ENCODE data around the gene SLC27A1.
"Not testable (repeated sequence)": the region's sequence is repeated elsewhere in the genome, so short reads cannot be mapped to it uniquely, and the experiment has no call there.

Gene SLC27A1

GRCh38 chr19:17467471-17468301 lies 2.6 kb upstream of the SLC27A1 start:
- H3K9ac ChIP-seq (ENCODE audit: low read length): peak overlapping the region; percentile 66
- no peaks in the 10 kb centered on the region for H3K9me3 ChIP-seq (ENCODE audit: control insufficient read depth, low read length)
- peaks cover 24% of the 10 kb centered on the region for H3K4me1 ChIP-seq (ENCODE audit: control insufficient read depth, insufficient read depth, low read length)
- H3K4me3 ChIP-seq (ENCODE audit: low read length): no peak overlapping the region
- H3K27me3 ChIP-seq (ENCODE audit: control insufficient read depth, insufficient read depth, low read length): no peaks in the 10 kb centered on the region
- H3K36me3 ChIP-seq (ENCODE audit: control insufficient read depth, insufficient read depth, low read length): no peaks in the 10 kb centered on the region

GRCh38 chr19:17468302-17469091 lies 1.8 kb upstream of the SLC27A1 start:
- H3K27me3 ChIP-seq (ENCODE audit: control insufficient read depth, insufficient read depth, low read length): no peaks in the 10 kb centered on the region
- H3K9ac ChIP-seq (ENCODE audit: low read length): peak overlapping the region; percentile 66
- no peaks in the 10 kb centered on the region for H3K9me3 ChIP-seq (ENCODE audit: control insufficient read depth, low read length)
- H3K4me1 ChIP-seq (ENCODE audit: control insufficient read depth, insufficient read depth, low read length): peaks cover 30% of the 10 kb centered on the region
- H3K36me3 ChIP-seq (ENCODE audit: control insufficient read depth, insufficient read depth, low read length): no peaks in the 10 kb centered on the region
- peak overlapping the region; percentile 71 for H3K4me3 ChIP-seq (ENCODE audit: low read length)

GRCh38 chr19:17469092-17469480 lies 1.2 kb upstream of the SLC27A1 start:
- H3K4me3 ChIP-seq (ENCODE audit: low read length): peak overlapping the region; percentile 71
- peak overlapping the region; percentile 66 for H3K9ac ChIP-seq (ENCODE audit: low read length)
- H3K4me1 ChIP-seq (ENCODE audit: control insufficient read depth, insufficient read depth, low read length): peaks cover 30% of the 10 kb centered on the region
- no peaks in the 10 kb centered on the region for H3K27me3 ChIP-seq (ENCODE audit: control insufficient read depth, insufficient read depth, low read length)
- H3K9me3 ChIP-seq (ENCODE audit: control insufficient read depth, low read length): no peaks in the 10 kb centered on the region
- no peaks in the 10 kb centered on the region for H3K36me3 ChIP-seq (ENCODE audit: control insufficient read depth, insufficient read depth, low read length)

GRCh38 chr19:17469481-17470067 lies 750 bp upstream of the SLC27A1 start:
- Histone ChIP-seq H3K4me1 (ENCODE audit: control insufficient read depth, insufficient read depth, low read length) (peaks cover 30% of the 10 kb centered on the region), H3K9ac (ENCODE audit: low read length) (peak overlapping the region; percentile 66), H3K27me3 (ENCODE audit: control insufficient read depth, insufficient read depth, low read length) (no peaks in the 10 kb centered on the region), H3K4me3 (ENCODE audit: low read length) (peak overlapping the region; percentile 71), H3K9me3 (ENCODE audit: control insufficient read depth, low read length) (no peaks in the 10 kb centered on the region), H3K36me3 (ENCODE audit: control insufficient read depth, insufficient read depth, low read length) (no peaks in the 10 kb centered on the region)

- Histone ChIP-seq H3K9ac (ENCODE audit: low read length) (peak overlapping the region; percentile 66), H3K9me3 (ENCODE audit: control insufficient read depth, low read length) (no peaks in the 10 kb centered on the region), H3K27me3 (ENCODE audit: control insufficient read depth, insufficient read depth, low read length) (no peaks in the 10 kb centered on the region), H3K4me1 (ENCODE audit: control insufficient read depth, insufficient read depth, low read length) (peaks cover 38% of the 10 kb centered on the region), H3K4me3 (ENCODE audit: low read length) (peak overlapping the region; percentile 6), H3K36me3 (ENCODE audit: control insufficient read depth, insufficient read depth, low read length) (no peaks in the 10 kb centered on the region)
Observed at GRCh38 chr19:17471410-17472125, 1.2 kb downstream of the SLC27A1 start.

GRCh38 chr19:17473041-17473440 lies 2.7 kb downstream of the SLC27A1 start:
- Histone ChIP-seq H3K4me3 (ENCODE audit: low read length) (no peak overlapping the region), H3K9me3 (ENCODE audit: control insufficient read depth, low read length) (no peaks in the 10 kb centered on the region), H3K9ac (ENCODE audit: low read length) (no peak overlapping the region), H3K27me3 (ENCODE audit: control insufficient read depth, insufficient read depth, low read length) (no peaks in the 10 kb centered on the region), H3K4me1 (ENCODE audit: control insufficient read depth, insufficient read depth, low read length) (peaks cover 38% of the 10 kb centered on the region), H3K36me3 (ENCODE audit: control insufficient read depth, insufficient read depth, low read length) (no peaks in the 10 kb centered on the region)

GRCh38 chr19:17475011-17475540 lies 4.8 kb downstream of the SLC27A1 start:
- H3K4me3 ChIP-seq (ENCODE audit: low read length); H3K9me3 ChIP-seq (ENCODE audit: control insufficient read depth, low read length); H3K36me3 ChIP-seq (ENCODE audit: control insufficient read depth, insufficient read depth, low read length); H3K9ac ChIP-seq (ENCODE audit: low read length); H3K27me3 ChIP-seq (ENCODE audit: control insufficient read depth, insufficient read depth, low read length): not testable (repeated sequence)
- H3K4me1 ChIP-seq (ENCODE audit: control insufficient read depth, insufficient read depth, low read length): peaks cover 27% of the 10 kb centered on the region

GRCh38 chr19:17475541-17476115 lies 5.3 kb downstream of the SLC27A1 start:
- no peaks in the 10 kb centered on the region for H3K9me3 ChIP-seq (ENCODE audit: control insufficient read depth, low read length)
- H3K4me3 ChIP-seq (ENCODE audit: low read length): no peak overlapping the region

GRCh38 chr19:17479325-17479791 lies 9.0 kb downstream of the SLC27A1 start:
- Histone ChIP-seq H3K4me3 (ENCODE audit: low read length) (no peak overlapping the region), H3K4me1 (ENCODE audit: control insufficient read depth, insufficient read depth, low read length) (peaks cover 11% of the 10 kb centered on the region), H3K9ac (ENCODE audit: low read length) (no peak overlapping the region), H3K9me3 (ENCODE audit: control insufficient read depth, low read length) (no peaks in the 10 kb centered on the region), H3K36me3 (ENCODE audit: control insufficient read depth, insufficient read depth, low read length) (no peaks in the 10 kb centered on the region), H3K27me3 (ENCODE audit: control insufficient read depth, insufficient read depth, low read length) (no peaks in the 10 kb centered on the region)

More at GRCh38 chr19:17475541-17476115, 5.3 kb downstream of the SLC27A1 start:
- peaks cover 27% of the 10 kb centered on the region for H3K4me1 ChIP-seq (ENCODE audit: control insufficient read depth, insufficient read depth, low read length)
- H3K36me3 ChIP-seq (ENCODE audit: control insufficient read depth, insufficient read depth, low read length): no peaks in the 10 kb centered on the region
- no peak overlapping the region for H3K9ac ChIP-seq (ENCODE audit: low read length)
- H3K27me3 ChIP-seq (ENCODE audit: control insufficient read depth, insufficient read depth, low read length): no peaks in the 10 kb centered on the region

GRCh38 chr19:17481986-17482385 lies 11.7 kb downstream of the SLC27A1 start:
- Histone ChIP-seq H3K9me3 (ENCODE audit: control insufficient read depth, low read length) (no peaks in the 10 kb centered on the region), H3K4me1 (ENCODE audit: control insufficient read depth, insufficient read depth, low read length) (peaks cover 5% of the 10 kb centered on the region), H3K4me3 (ENCODE audit: low read length) (no peak overlapping the region), H3K36me3 (ENCODE audit: control insufficient read depth, insufficient read depth, low read length) (no peaks in the 10 kb centered on the region), H3K9ac (ENCODE audit: low read length) (no peak overlapping the region), H3K27me3 (ENCODE audit: control insufficient read depth, insufficient read depth, low read length) (no peaks in the 10 kb centered on the region)
